HG03039 (cell line): Measurements from ENCODE around the gene MAD1L1.

Experiments
- ATAC-seq: cut with Tn5 transposase; IDR thresholded peaks from one replicate; pipeline ENCODE4 v1.9.1; 2021; ENCODE audit warnings: mild to moderate bottlenecking, moderate library complexity; ENCODE audit not compliant: unreplicated experiment

The MAD1L1 gene

GRCh38 chr7:1909476-1909875 lies 323.3 kb downstream of the MAD1L1 start:
- no peak for ATAC-seq

- no peak for ATAC-seq
Observed at GRCh38 chr7:1908823-1909420, 323.8 kb downstream of the MAD1L1 start.

- ATAC-seq: no peak
Observed at GRCh38 chr7:1907751-1908365, 324.9 kb downstream of the MAD1L1 start.

GRCh38 chr7:1906988-1907745 lies 325.6 kb downstream of the MAD1L1 start:
- ATAC-seq: no peak

- no peak for ATAC-seq
Observed at GRCh38 chr7:1906087-1906830, 326.5 kb downstream of the MAD1L1 start.

- ATAC-seq: no peak
Observed at GRCh38 chr7:1902231-1902855, 330.4 kb downstream of the MAD1L1 start.

GRCh38 chr7:1901431-1902210 lies 331.1 kb downstream of the MAD1L1 start:
- ATAC-seq: no peak

- ATAC-seq: no peak
Observed at GRCh38 chr7:1900847-1901246, 331.9 kb downstream of the MAD1L1 start.

GRCh38 chr7:1899951-1900762 lies 332.6 kb downstream of the MAD1L1 start:
- no peak for ATAC-seq

- no peak for ATAC-seq
Observed at GRCh38 chr7:1899196-1899595, 333.5 kb downstream of the MAD1L1 start.

- no peak for ATAC-seq
Observed at GRCh38 chr7:1898628-1899185, 334.0 kb downstream of the MAD1L1 start.

- ATAC-seq: no peak
Observed at GRCh38 chr7:1897861-1898627, 334.7 kb downstream of the MAD1L1 start.

- ATAC-seq: no peak
Observed at GRCh38 chr7:1897076-1897860, 335.5 kb downstream of the MAD1L1 start.

GRCh38 chr7:1895664-1896515 lies 336.9 kb downstream of the MAD1L1 start:
- ATAC-seq: no peak

GRCh38 chr7:1894906-1895663 lies 337.7 kb downstream of the MAD1L1 start:
- no peak for ATAC-seq

GRCh38 chr7:1894313-1894900 lies 338.3 kb downstream of the MAD1L1 start:
- ATAC-seq: no peak
